DMS 273 (cell line): ENCODE data around the gene ORAI3.
"Not testable (repeated sequence)": the region's sequence is repeated elsewhere in the genome, so short reads cannot be mapped to it uniquely, and the experiment has no call there.

Source experiments
- DNase-seq: peaks from one replicate; lab custom pipeline; 2025; ENCODE audit not compliant: unreplicated experiment; lab: John Stamatoyannopoulos, UW

ORAI3 gene

DNA sequence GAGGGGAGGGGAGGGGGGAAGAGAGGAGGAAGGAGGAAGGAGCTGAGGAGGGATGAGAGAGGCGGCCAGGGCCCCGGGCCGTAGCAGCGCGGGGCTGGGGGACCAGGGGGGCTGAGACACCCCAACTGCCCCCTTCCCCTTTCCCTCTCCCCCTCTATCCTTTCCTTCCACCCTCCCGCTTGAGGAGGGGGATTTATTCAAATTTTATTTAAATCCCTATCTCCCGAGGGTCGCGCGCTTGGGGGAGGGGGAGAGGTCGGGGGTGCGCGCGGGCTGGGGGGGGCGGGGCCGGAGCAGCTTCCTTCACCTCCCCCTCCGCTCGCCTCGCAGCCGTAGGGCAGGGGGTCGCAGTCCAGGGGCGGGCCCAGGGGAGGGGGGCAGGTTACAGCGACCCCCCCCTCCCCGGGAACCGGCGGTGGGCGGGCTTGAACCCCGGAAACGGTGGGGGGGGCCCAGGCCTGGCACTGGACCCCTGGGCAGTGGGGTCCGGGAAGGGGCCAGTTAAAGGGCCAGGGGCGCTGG lies 25.3 kb upstream of the ORAI3 start, which contains the start of gene FBXL19:
FBXL19 (plus strand) TSS at position 19 of the 522 bp plus-strand sequence. CDS start 2,183 bp downstream, outside the sequence.
- DNase-seq = peak; percentile 67

- peak; percentile 56 for DNase-seq
Measured at GRCh38 chr16:30924076-30924912, 24.6 kb upstream of the ORAI3 start.

DNA sequence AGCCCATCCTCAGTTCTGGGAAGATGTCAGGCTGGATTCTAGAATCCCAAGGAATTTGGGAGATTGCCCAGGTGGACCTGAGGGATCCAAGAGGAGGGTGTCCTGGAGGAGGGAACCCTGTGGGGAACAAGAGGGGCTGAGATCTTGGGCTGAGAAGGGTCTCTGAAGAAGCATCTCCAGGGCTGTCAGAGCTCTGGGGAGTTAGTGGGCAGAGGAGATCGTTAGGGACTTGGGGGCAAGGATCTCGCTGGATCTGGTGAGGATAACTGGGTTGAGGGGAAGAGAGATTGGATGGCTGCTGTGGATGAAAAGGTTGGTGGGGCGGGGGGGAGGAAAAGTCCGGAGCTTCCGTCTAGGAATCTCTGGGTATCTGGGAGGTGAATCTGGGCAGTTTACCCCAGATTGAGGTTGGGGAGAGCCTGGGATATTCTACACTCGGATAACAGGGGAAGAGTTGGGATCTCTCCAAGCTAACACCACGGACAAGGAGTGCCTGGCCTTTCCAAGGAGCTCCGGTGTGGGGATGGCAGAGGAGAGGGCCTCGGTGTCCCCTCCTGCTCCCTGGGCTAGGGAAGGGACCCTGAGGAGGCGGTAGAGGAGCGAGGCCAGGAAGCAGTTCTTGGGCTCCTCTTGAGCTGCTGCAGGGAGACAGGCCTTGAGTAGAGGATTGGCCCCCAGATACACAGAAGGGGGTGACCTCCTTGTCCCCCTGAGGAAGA lies 23.8 kb upstream of the ORAI3 start:
- no peak for DNase-seq

DNA sequence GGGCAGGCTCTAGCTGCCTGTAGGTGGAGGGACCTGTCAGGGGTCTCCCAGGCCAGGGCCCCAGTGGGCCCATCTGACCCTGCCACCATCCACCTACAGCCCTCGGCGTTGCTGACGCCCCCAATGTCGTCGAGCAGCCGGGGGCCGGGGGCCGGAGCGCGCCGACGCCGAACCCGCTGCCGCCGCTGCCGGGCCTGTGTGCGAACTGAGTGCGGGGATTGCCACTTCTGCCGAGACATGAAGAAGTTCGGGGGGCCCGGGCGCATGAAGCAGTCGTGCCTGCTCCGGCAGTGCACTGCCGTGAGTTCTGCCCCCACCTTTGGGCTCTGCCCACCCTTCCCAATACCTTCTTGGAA lies 23.3 kb upstream of the ORAI3 start:
- no peak for DNase-seq

DNA sequence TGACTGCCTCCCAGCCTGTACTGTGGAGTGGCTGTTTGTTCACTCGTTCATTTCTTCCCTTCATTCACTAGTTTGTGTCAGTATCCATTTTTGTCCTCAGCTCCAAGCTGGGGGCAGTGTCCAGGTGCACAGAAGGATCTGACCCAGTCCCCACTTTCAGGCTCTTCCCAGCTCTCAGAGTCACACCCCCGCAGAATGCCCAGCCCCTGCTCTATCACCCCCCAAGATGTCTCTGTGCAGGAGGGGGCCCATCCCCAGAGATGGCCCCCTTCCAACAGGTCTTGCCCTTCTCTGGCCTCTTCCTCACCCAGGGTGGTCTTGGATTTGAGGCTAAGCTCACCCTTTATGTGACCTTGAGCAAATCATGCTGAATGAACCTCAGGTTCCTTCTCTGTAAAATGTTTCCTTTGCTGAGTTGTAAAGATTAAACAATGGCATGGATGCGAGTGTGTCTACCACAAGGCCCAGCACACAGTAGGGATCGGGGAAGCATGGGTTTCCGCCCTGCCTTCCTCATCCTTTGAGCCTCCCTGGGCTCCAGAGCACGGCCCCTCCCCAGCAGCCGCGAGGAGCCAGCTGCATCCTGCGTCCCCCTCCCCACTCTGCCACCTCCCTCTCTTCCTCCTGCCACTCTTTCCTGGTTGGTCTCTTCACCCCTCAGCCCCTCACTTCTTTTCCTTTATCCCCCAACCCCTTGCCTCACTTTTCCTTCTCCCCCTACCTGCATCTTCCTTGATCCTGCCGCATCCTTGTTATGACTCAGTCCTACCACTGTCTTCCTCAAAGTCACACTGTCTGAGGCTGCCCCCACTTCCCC lies 22.7 kb upstream of the ORAI3 start:
- no peak for DNase-seq

DNA sequence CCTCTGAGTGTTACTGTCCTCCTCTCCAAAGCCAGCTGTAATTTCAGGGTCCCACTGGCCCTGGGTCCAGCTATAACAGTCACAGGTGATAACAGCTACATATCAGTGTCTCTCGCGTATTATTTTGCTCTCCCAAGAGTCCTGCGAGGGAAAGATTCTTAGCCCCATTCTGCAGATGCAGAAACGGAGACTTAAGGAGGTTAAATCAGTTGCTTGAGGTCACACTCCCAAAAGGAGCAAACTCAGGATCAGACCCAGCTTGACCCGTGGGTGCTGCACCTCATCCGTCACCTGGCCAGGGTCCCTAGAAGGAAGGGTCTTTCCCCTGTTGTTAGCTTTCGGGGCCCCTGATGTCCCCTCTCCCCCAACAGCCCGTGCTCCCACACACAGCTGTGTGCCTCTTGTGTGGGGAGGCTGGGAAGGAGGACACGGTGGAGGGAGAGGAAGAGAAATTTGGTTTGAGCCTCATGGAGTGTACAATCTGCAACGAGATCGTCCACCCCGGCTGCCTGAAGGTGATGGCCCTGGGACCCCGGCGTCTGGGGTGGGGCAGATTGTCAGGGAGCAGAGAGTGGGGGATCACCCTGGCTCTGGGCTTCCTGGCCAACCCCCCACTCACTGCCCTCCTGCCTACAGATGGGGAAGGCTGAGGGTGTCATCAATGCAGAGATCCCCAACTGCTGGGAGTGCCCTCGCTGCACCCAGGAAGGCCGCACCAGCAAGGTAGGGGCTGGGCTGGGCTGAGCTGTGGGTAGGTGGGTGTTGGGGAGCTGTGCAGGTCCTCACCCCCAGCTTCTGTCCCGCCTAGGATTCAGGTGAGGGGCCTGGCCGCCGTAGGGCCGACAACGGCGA lies 21.7 kb upstream of the ORAI3 start:
- DNase-seq = no peak

- peak; percentile 87 for DNase-seq
Measured at GRCh38 chr16:30927789-30928378, 21.0 kb upstream of the ORAI3 start.

DNA sequence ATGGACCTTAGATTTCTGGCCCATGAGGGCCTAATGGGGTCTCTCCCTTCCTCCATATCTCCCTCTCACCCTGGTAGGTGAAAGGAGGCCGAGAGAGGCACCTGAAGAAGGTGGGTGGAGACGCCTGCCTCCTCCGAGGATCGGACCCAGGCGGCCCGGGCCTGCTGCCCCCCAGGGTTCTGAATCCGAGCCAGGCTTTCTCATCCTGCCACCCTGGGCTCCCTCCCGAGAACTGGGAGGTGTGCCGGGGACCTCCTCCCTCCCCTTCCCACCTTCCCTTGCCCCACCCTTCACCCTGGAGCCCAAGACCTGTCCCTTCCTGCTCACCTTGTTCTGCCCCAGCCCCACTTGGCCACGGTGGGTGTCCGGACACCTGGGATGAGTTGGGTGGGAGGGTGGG lies 20.5 kb upstream of the ORAI3 start:
- no peak for DNase-seq

DNA sequence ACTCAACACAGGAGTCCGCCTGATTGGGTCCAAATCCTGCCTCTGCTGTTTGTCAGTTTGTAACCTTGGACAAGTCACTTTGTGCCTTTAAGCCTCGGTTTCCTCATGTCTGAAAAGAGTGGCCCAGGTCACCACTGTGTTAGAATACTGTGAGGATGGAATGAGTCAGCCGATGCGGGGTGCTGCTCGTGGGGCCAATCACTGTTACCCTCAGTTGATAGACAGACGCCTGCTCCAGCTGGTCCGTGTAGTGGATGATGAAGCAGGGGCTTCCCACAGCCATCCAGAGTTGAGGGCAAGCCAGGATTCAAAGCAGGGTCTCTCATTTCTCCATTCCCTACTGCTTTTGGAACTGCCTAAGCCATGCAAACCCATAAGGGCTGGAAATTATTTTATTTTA lies 19.7 kb upstream of the ORAI3 start:
- DNase-seq = no peak

- DNase-seq = no peak
Measured at GRCh38 chr16:30930160-30930571, 18.7 kb upstream of the ORAI3 start.

DNA sequence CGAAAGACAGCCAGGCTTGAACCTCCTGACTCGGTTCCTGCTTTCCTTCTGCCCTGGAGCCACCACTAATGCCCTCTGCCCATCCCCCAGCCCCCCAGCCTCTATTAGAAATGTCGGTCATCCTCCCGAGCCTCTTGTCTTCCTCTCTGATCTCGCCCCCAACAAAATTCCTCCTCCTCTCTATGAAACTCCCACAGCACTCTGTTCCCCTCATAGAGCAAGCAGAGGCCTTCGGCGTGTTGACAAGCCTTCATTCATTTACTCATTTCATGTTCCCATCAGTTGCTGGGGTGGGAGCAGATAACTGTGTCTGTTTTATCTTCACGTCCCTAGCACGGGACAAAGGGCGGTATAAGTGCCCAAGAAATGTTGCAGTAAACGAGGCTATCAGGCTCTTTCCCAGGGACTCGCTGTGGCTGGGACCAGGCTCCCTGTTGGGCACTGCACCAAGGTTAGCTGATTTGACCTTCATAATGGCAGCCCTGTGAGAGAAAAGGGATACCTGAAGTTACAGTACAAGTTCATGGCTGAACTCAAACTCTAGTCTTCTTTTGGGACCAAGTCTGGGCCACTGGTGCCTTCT lies 17.7 kb upstream of the ORAI3 start:
- no peak for DNase-seq

GRCh38 chr16:30934827-30935557 lies 13.9 kb upstream of the ORAI3 start:
- DNase-seq = peak; percentile 73

DNA sequence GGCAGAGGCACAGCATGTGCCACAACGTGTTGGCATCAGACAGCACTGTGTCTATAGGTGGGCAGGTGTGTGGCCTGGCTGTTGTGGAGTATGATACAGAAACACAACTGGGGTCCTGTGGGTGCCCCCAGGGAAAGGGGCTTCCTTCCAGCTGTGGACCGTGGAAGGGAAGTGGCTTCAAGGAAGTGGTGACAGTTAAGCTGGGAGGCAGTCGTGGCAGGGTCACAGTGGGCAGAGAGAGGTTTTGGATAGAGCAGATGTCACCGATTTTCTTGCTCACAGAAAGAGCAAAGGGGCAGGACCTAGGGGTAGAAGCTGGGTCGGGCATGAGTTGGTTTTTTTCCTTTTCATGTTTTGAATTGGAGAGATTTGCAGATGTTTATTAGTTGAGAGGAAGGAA lies 11.2 kb upstream of the ORAI3 start:
- DNase-seq = no peak

DNA sequence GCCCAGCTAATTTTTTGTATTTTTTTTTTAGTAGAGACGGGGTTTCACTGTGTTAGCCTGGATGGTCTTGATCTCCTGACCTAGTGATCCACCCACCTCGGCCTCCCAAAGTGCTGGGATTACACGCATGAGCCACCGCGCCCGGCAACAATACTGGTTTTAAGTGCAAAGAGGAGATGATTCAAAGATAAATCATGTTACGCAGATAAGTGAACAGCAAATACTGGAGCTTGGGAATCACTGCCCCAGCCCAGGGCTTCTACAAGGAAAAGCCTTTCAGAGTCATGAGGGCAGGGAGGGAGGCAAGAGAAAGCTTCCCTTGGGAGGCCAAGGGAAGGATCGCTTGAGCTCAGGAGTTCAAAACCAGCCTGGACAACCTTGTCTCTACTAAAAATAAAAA lies 9.3 kb upstream of the ORAI3 start:
- not testable (repeated sequence) for DNase-seq

GRCh38 chr16:30941600-30942425 lies 7.1 kb upstream of the ORAI3 start:
- peak; percentile 81 for DNase-seq

- DNase-seq = no peak
Measured at GRCh38 chr16:30942426-30942806, 6.5 kb upstream of the ORAI3 start.

- DNase-seq = no peak
Measured at GRCh38 chr16:30944352-30944751, 4.5 kb upstream of the ORAI3 start.
